ENCODE results near the gene RTTN.
A peak's percentile ranks its signal among the peaks of the same experiment; 100 is the strongest.

RTTN gene

GRCh38 chr18:70085641-70086040 lies 119.8 kb downstream of the RTTN start:
- POLR2A ChIA-PET (ENCODE audit: low non-redundant PET) = no interaction called here
- DNase-seq (ENCODE audit: low spot score) = no peak
- no peak for TF ChIP-seq CTCF (conservative IDR thresholded peaks at IDR 0.05; ENCODE audit: low read depth)
- CTCF ChIA-PET = no interaction called here
- H3K27ac ChIP-seq = no peak overlapping the region

GRCh38 chr18:70082430-70082829 lies 123.1 kb downstream of the RTTN start:
- DNase-seq (ENCODE audit: low spot score) = no peak
- ChIA-PET CTCF (no interaction called here), POLR2A (ENCODE audit: low non-redundant PET) (no interaction called here)
- TF ChIP-seq CTCF (conservative IDR thresholded peaks at IDR 0.05; ENCODE audit: low read depth) = no peak
- H3K27ac ChIP-seq = no peak overlapping the region

- DNase-seq (ENCODE audit: low spot score) = no peak
- CTCF ChIA-PET = no interaction called here
- no peak for TF ChIP-seq CTCF (conservative IDR thresholded peaks at IDR 0.05; ENCODE audit: low read depth)
- H3K27ac ChIP-seq = no peak overlapping the region
- POLR2A ChIA-PET (ENCODE audit: low non-redundant PET) = no interaction called here
Measured at GRCh38 chr18:70078106-70078505, 127.4 kb downstream of the RTTN start.

GRCh38 chr18:70075906-70076305 lies 129.6 kb downstream of the RTTN start:
- POLR2A ChIA-PET (ENCODE audit: low non-redundant PET) = no interaction called here
- DNase-seq (ENCODE audit: low spot score) = no peak
- H3K27ac ChIP-seq = no peak overlapping the region
- TF ChIP-seq CTCF (conservative IDR thresholded peaks at IDR 0.05; ENCODE audit: low read depth) = no peak
- CTCF ChIA-PET = no interaction called here

GRCh38 chr18:70074116-70074515 lies 131.4 kb downstream of the RTTN start:
- CTCF ChIA-PET = no interaction called here
- TF ChIP-seq CTCF (conservative IDR thresholded peaks at IDR 0.05; ENCODE audit: low read depth) = no peak
- POLR2A ChIA-PET (ENCODE audit: low non-redundant PET) = no interaction called here
- DNase-seq (ENCODE audit: low spot score) = no peak
- no peak overlapping the region for H3K27ac ChIP-seq

GRCh38 chr18:70073432-70073831 lies 132.1 kb downstream of the RTTN start:
- no peak for TF ChIP-seq CTCF (conservative IDR thresholded peaks at IDR 0.05; ENCODE audit: low read depth)
- no peak for DNase-seq (ENCODE audit: low spot score)
- no peak overlapping the region for H3K27ac ChIP-seq
- ChIA-PET CTCF (no interaction called here), POLR2A (ENCODE audit: low non-redundant PET) (no interaction called here)

GRCh38 chr18:70072678-70073077 lies 132.8 kb downstream of the RTTN start:
- ChIA-PET POLR2A (ENCODE audit: low non-redundant PET) (no interaction called here), CTCF (no interaction called here)
- peak; percentile 24 for TF ChIP-seq CTCF (conservative IDR thresholded peaks at IDR 0.05; ENCODE audit: low read depth)
- DNase-seq (ENCODE audit: low spot score) = no peak
- H3K27ac ChIP-seq = no peak overlapping the region
